ENCODE results near the gene GSTT2. TPM values are rescaled to one million over a fixed set of nuclear protein-coding genes. Genes with fewer than 3 reads are reported as not detected.

Gene GSTT2
- total and polyA plus RNA-seq, 9 of the 15 experiments (the other 6 are each of a cell fraction or from before 2014, with no cell fraction given) = not detected

GRCh38 chr22:24008022-24008283 is 28.0 kb downstream of the GSTT2 start:
- intact Hi-C loops (cut with micrococcal nuclease) = no loop called here
- TF ChIP-seq NR4A1 (CRISPR knock-in tag; IDR thresholded peaks at IDR 0.05) (no peak), NR4A1 (tag; IDR thresholded peaks at IDR 0.05) (no peak), SMARCA4 (IDR thresholded peaks at IDR 0.05) (no peak), CHAMP1 (IDR thresholded peaks at IDR 0.05) (no peak), ZNF511 (CRISPR knock-in tag; IDR thresholded peaks at IDR 0.05) (no peak), MTA3 (IDR thresholded peaks at IDR 0.05; ENCODE audit: borderline replicate concordance) (no peak), KDM1A (IDR thresholded peaks at IDR 0.05) (no peak), PTTG1 (tag; IDR thresholded peaks at IDR 0.05; ENCODE audit: low read depth) (no peak), MBD1 (CRISPR knock-in tag; IDR thresholded peaks at IDR 0.05) (no peak), FOSL1 (tag; conservative IDR thresholded peaks at IDR 0.05) (no peak), MTA1 (IDR thresholded peaks at IDR 0.05; ENCODE audit: borderline replicate concordance) (no peak), RFX7 (CRISPR knock-in tag; IDR thresholded peaks at IDR 0.05) (no peak), PHF20 (IDR thresholded peaks at IDR 0.05; ENCODE audit: partially characterized antibody) (no peak), ZNF280A (IDR thresholded peaks at IDR 0.05; ENCODE audit: low read depth, partially characterized antibody) (no peak)
- TF ChIP-seq, protein P1, sequence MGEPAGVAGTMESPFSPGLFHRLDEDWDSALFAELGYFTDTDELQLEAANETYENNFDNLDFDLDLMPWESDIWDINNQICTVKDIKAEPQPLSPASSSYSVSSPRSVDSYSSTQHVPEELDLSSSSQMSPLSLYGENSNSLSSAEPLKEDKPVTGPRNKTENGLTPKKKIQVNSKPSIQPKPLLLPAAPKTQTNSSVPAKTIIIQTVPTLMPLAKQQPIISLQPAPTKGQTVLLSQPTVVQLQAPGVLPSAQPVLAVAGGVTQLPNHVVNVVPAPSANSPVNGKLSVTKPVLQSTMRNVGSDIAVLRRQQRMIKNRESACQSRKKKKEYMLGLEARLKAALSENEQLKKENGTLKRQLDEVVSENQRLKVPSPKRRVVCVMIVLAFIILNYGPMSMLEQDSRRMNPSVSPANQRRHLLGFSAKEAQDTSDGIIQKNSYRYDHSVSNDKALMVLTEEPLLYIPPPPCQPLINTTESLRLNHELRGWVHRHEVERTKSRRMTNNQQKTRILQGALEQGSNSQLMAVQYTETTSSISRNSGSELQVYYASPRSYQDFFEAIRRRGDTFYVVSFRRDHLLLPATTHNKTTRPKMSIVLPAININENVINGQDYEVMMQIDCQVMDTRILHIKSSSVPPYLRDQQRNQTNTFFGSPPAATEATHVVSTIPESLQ (CRISPR knock-in tag; IDR thresholded peaks at IDR 0.05) = no peak
- peaks cover 18% of the 10 kb centered on the region for H3K79me2 ChIP-seq (ENCODE audit: control insufficient read depth, insufficient read depth, low read length)
- BruUV-seq (replicated peaks) = no TSS peak
- no peaks in the 10 kb centered on the region for H3K27me3 ChIP-seq (ENCODE audit: control insufficient read depth in 2 of 2, insufficient read depth in 2 of 2, low read length in 2 of 2)
- peaks cover 18 to 21% of the 10 kb centered on the region in 2 experiments; a peak in 4 of 5 replicates for H3K4me1 ChIP-seq (replicated peaks in 1 of 2; ENCODE audit: control insufficient read depth in 2 of 2, insufficient read depth in 2 of 2, low read length in 2 of 2)
- no peak for ATAC-seq
- H3K4me3 ChIP-seq = no peak overlapping the region
- H3K36me3 ChIP-seq (ENCODE audit: control insufficient read depth, insufficient read depth, low read length) = no peaks in the 10 kb centered on the region
- H3K27ac ChIP-seq (ENCODE audit: extremely low read depth, low read depth, low read length) = no peak overlapping the region
- H4K20me1 ChIP-seq (replicated peaks; ENCODE audit: control insufficient read depth, insufficient read depth, low read length) = no peaks in the 10 kb centered on the region
- peaks cover 3% of the 10 kb centered on the region; the same call in 1 of the 2 replicates for H3K9me3 ChIP-seq (replicated peaks; ENCODE audit: control insufficient read depth, insufficient read depth, low read depth, low read length)
- in situ Hi-C loops (cut with MboI) = loop anchor here (5.0 kb wide), 1 partner anchor 71 kb away; no protein-coding TSS in a partner anchor
- POLR2A ChIA-PET = no interaction called here
- FAIRE-seq = no peak
- CTCF ChIA-PET (ENCODE audit: low intra/inter-chr PET ratio) = no interaction called here
- no peak overlapping the region for H3K9ac ChIP-seq (ENCODE audit: insufficient read depth in 1 of 2, low read depth in 2 of 2, low read length in 2 of 2)
- no peak for DNase-seq (ENCODE audit: extremely low read depth in 1 of 4, low spot score in 3 of 4)
- H3K4me2 ChIP-seq (ENCODE audit: insufficient read depth, low read length) = no peak overlapping the region
- WGBS (ENCODE audit: insufficient coverage, low coverage, missing lambda C conversion rate) = 67% methylated on average over 1 of the region's 1 CpG
- no peaks in the 10 kb centered on the region for H3K9me1 ChIP-seq (ENCODE audit: control insufficient read depth, insufficient read depth, low read length)
- H2AFZ ChIP-seq (ENCODE audit: low read depth, low read length) = no peak overlapping the region

Data from K562 (cell line).